GM12892 (cell line): Measurements from ENCODE around the gene C2CD4D.

Experiments
- POLR2A ChIP-seq: IDR thresholded peaks from 2 replicates; pipeline ENCODE4 v1.6.1; 2011; ENCODE audit warnings: low read depth, low read length, control low read depth
- POLR2AphosphoS5 ChIP-seq: IDR thresholded peaks from 2 replicates; pipeline ENCODE4 v1.6.1; 2011; ENCODE audit warnings: low read depth, low read length, control low read depth

DNA sequence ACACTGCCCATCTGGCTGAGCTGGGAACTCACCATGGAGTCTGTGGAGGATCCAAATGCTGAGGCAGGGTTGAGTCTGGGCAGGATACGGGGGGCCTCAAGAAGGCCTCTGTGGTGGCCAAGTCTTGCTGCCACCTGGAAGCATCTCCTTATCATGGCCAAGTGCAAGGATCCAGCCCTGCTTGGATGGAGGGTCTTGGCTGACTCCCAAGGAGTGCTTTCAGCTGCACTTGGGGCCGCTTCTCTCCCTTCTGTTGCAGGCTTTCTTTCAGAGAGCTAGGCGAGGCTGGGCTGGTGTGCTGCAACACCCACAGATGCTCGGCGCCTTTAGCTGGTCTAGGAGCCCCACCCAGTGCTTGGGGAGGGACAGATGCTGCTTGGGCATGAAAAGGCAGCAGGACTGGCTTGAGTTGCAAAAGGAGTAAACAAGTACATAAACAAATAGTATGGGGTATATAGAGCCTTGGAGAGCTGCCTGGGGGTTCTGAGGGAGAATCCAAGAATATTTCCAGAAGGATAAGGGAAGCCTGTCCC, 13.9 kb upstream of the C2CD4D start, which contains the start of gene THEM5:
- TF ChIP-seq POLR2A (no peak), POLR2AphosphoS5 (no peak)
